Uterus (tissue), 2 donors: ENCODE results near the gene PANX2.

Source experiments
- POLR2A ChIP-seq, 2 donors: fragments of 450-650 bp; IDR thresholded peaks; one replicate each; pipeline ENCODE4 v1.6.1; 2016; ENCODE audit warnings: antibody characterized with exemption in 2 of 2, mild to moderate bottlenecking in 1 of 2, moderate library complexity in 1 of 2
- TF ChIP-seq, protein P1 (sequence below), 4 experiments: fragments of 200-600 bp in 2 of 4; fragments of 450-650 bp in 2 of 4; sonication (generic) in 2 of 4; IDR thresholded peaks; one replicate each; pipeline ENCODE4 v1.5.1; 2016 to 2019; ENCODE audit warnings: antibody characterized with exemption in 4 of 4, mild to moderate bottlenecking in 2 of 4, moderate library complexity in 1 of 4

- TF ChIP-seq, protein P1, sequence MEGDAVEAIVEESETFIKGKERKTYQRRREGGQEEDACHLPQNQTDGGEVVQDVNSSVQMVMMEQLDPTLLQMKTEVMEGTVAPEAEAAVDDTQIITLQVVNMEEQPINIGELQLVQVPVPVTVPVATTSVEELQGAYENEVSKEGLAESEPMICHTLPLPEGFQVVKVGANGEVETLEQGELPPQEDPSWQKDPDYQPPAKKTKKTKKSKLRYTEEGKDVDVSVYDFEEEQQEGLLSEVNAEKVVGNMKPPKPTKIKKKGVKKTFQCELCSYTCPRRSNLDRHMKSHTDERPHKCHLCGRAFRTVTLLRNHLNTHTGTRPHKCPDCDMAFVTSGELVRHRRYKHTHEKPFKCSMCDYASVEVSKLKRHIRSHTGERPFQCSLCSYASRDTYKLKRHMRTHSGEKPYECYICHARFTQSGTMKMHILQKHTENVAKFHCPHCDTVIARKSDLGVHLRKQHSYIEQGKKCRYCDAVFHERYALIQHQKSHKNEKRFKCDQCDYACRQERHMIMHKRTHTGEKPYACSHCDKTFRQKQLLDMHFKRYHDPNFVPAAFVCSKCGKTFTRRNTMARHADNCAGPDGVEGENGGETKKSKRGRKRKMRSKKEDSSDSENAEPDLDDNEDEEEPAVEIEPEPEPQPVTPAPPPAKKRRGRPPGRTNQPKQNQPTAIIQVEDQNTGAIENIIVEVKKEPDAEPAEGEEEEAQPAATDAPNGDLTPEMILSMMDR (IDR thresholded peaks at IDR 0.05) = no peak
- no peak for TF ChIP-seq POLR2A (IDR thresholded peaks at IDR 0.05)
Measured at GRCh38 chr22:50229370-50229769, 58.8 kb downstream of the PANX2 start.
